GDM1 (cell line): ENCODE data around the gene TTC28.
"Not testable (repeated sequence)": the region's sequence is repeated elsewhere in the genome, so short reads cannot be mapped to it uniquely, and the experiment has no call there.

ENCODE experiments used
- DNase-seq: peaks from one replicate; lab custom pipeline; 2025; lab: John Stamatoyannopoulos, UW

TTC28 gene

DNA sequence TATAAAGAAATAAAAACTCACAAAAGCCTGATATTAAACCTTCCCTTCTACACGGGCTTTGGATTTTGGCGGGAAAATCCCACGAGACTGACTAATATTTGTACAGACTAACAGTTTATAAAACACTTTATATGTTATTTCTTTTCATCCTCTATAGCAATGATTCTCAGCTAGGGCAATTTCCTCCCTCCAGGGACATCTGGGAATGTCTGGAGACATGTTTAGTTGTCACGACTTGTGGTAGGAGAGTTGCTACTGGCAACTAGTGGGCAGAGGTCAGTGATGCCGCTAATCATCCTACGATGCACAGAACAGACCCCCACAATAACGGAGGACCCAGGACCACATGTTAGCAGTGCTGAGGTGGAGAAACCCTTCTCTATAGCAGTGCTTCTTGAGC is 455.8 kb downstream of the TTC28 start:
- no peak for DNase-seq

DNA sequence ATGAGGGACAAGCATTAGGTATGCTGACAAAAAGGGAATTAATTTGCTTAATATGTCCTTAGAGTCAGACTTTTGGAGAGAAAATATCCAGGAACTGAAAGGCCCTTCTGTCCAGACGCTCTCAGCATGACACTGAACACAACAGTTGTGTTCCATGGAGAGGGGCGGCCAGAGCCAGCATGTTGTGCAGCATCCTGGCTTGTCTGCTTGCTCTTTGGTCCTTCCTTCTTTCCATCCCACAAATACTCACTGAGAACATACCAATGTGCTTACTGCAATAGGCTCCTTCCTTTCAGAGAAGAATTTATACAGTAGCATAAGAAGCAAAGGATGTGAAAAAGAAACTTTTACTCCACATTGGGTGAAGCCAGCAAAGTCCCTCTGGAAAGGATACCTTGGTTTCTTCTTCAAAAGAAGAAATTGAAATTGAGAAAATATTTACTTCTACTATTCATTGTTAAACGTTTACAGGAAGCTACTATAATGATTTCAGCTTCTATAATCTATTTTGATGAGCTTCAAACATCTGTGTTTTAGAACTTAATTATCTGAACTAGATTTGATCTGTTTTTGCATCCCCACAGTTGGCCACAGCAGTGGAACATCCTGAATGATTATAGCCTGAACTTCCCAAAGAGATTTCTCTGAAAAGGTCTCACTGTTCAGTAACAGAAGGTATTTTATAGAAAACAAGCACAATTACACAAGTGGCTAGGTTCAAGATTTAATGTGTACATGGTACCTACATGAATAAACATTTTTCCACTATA is 456.5 kb downstream of the TTC28 start:
- DNase-seq: no peak

DNA sequence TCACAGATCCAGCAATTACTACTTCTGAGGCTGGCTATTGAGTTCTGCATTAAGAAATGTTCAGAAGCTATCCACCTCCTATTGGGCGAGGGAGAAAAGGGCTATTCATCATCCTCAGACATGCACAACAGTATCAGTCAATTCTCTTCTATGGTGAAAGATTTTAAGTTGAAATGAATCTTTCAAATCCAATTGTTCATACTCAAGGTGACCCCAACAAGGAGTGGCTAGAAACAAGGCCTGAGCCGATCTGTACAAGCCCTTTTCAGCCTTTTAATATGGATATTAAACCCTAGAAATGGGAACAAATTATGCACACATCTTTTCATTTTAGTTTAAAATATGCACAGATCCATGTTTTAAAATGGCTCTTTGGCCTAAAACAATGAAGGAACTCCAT is 457.1 kb downstream of the TTC28 start:
- no peak for DNase-seq

DNA sequence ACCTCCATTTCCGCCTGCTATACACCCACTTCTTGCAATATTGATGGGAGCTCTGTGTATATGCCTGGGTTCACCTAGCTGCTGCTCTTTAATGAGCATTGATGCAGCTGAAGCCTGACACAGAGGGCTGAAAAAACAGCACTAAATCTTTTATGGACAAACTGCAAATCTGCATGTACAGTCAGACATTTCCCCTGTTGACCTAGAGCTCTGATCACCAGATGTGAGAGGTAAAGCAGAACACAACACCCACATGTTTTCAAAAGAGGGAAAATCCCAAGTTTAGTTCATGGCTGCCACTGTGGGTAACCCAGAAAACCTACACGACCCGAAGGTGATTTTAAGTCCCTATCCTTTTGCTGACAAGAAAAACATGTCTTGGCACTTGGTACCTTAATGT is 457.6 kb downstream of the TTC28 start:
- DNase-seq: no peak

DNA sequence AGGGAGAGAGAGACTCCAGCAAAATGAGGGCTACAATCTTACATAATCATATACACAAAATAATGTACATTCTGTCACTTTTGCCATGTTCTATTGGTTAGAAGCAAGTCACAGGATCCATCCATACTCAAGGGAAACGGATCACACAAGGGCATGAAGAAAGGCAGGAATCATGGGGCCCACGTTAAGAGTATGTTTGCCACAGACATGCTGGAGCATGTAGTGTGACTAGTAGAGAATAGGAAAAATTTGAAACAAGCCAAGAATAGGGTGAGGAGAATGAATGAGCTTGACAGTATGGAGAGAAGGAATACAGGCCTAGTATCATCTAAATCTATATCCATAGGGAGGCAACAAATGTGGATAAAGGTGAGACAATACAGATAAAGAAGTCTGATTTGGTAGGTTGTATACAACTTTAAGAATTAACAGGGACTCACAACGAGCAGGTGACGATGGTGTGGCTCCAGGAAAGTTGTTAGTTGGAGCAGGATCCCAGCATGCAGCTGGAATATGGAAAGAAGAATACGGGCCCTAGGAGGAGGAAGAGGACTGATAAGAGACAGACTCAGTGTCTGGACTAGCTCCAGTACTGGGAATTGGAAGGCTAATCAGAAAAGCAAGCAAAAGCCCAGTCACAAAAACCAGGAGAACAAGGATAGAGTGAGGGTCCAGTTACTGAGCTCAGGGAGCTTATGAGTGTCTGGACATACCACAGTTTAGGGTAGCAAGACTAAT is 458.8 kb downstream of the TTC28 start:
- DNase-seq: no peak

DNA sequence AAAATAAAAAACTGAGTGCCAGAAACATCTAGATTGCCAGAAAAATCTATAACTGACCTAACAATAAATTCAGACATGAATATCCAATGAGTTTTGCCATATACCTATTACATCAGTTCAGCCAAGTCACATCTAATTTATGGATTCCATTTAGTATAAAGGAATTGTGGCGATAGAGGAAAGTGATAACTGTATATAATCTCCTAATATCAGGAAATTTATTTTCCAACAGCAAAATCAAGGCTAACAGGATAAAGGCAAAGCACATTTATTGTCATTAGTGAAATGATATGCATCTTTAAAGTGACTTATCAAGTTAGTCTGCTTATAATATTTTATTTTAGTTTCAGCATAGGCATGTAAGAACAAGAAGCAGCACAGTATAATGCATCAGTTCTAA is 462.4 kb downstream of the TTC28 start:
- no peak for DNase-seq

DNA sequence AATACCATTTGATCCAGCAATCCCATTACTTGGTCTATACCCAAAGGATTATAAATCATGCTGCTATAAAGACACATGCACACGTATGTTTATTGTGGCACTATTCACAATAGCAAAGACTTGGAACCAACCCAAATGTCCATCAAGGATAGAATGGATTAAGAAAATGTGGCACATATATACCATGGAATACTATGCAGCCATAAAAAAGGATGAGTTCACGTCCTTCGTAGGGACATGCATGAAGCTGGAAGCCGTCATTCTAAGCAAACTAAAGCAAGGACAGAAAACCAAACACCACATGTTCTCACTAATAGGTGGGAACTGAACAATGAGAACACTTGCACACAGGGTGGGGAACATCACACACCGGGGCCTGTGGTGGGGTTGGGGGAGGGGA is 464.9 kb downstream of the TTC28 start:
- DNase-seq: not testable (repeated sequence)

DNA sequence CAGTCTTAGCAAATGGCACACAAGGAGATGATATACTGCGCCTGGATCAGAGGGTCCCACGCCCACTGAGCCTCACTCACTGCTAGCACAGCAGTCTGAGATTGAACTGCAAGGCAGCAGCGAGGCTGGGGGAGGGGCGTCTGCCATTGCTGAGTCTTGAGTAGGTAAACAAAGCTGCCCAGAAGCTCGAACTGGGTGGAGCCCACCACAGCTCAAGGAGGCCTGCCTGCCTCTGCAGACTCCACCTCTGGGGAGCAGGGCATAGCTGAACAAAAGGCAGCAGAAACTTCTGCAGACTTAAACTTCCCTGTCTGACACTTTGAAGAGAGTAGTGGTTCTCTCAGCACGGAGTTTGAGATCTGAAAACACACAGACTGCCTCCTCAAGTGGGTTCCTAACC is 470.2 kb downstream of the TTC28 start:
- DNase-seq: not testable (repeated sequence)

DNA sequence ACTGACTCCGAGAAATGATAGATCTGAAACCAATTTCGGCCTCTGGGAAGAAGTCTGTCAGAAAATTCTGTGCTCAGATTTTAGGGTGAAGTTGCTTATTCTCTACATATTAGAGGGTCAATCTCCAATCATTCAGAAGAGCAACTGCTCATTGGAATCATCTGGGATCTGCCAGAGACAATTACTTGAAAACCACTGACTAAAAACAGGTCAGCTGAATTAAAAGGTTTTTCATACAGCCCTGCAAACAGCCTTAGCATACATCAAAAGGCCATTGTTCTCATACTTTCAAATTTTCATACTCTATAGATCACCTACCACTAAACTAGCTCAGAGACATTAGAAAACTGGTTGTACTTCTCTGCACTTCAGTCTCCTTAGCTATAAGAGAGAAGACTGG is 470.9 kb downstream of the TTC28 start:
- no peak for DNase-seq

DNA sequence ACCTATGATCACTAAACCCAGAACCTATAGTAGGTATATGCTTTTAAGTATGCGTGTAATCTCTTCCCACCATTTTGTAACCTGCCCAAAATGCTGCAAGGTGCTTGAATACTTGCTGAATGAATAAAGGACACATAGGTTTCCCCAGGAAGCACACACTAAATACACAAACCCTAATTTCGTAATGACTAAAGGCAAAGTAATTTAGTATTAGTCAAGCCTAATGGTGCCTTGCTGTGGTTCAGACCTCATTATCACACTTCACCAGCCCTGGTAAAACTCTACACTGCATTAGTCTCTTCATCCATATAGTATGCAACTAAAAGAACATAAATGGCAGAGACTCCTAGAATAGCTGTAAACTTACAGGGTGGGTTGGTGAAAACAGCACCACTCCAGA is 471.6 kb downstream of the TTC28 start:
- no peak for DNase-seq

DNA sequence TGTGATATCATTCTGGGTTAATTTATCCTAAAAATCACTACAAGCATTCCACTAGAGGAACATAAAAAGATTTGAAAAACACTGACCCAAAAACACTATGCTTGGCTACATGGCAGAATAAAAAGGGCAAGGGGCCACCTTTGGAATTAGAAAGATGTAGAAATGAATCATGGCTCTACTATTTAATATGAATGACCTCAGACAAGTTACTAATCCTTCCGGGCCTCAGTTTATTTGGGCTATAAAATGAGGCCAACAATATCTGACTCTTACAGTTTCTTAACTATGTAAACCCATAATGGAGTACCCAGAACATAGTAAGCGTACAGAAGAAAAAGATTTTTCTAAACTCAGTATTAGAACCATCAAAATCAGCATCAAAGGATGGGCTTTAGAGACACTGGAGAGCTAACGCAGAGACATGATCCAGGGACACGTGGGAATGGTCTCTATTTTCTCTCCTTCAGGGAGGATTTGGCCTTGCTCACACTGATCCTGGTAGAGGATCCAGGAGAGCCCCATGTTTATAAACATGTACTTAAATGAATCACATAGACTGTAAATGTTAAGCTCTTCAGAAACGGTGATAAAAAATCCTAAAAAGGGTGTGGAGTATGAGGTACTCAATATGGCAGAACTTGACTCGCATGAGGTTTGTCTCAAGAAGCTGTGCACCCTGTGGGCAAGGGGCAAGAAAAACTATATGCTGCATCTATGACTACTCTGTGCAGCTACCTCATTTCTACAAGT is 472.2 kb downstream of the TTC28 start:
- no peak for DNase-seq

DNA sequence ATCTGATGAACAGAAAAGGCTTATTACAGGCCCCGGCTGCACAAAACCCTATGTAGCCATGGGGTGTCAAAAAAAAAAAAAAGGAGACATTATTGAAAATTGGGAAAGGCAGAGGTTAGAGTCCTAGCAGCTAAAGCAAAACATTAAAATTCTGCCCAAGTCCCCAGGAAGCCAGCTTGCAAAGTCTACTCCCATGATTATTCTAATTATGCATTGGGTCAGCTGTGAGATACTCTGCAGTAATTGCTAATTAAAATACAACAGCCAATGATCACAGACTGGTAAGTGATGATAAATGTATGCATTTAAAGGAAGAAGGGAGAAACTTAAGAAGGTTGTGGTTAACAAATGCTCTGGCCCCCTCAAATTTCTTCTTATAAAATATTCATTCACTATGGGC is 473.7 kb downstream of the TTC28 start:
- no peak for DNase-seq

DNA sequence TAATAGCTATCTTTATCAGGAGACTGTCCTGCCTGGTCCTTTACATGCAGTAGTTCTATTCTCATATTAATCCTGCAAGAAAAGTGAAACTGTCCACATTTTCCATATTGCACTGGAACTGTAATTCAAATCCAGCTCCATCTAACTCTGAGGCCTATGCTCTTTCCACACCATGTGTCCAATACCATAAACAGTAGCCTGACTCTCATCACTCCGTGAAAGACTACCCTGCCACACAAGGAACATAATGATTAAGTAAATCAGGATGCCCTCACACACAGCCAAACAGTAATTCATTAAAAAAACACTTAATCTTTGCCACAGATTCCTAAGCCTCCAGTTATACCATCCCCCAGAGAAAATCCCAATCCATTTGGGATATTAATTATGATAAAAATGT is 475.3 kb downstream of the TTC28 start:
- DNase-seq: no peak

DNA sequence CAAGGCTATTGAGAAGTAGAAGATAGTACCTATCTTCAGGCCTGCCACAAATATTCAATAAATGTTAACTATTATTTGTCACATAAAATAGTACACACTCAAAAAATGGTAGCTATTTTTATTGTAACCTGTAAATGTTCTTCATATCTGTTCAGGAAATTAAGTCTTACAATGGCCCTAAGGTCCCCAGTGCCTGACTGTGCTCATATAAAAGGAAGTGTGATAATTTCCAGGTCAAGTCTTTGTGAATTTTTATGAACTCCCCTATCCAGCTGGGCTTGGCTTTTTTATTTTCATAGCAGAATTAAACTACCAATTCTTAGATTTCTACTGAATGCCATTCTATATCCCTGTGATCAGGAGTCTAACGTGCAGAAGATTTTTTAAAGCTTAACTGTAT is 476.4 kb downstream of the TTC28 start:
- no peak for DNase-seq

DNA sequence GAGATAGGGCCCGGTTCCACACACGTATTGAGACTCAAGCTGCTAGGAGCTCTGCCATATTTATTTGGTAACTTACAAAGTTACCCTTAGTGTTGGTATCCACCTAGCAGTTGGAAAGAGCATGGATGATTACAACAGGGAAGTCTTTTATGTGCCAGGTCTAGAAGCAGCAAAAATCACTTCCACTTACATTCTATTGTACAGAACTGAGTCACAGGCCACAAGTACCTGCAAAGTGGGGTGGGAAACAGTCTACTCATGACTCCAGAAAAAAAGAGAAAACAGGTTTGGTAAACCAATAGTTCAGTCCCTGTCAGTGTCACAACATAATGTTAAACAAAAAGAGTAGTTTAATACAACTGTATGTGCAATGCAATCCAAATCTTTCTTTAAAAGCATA is 480.9 kb downstream of the TTC28 start:
- no peak for DNase-seq

DNA sequence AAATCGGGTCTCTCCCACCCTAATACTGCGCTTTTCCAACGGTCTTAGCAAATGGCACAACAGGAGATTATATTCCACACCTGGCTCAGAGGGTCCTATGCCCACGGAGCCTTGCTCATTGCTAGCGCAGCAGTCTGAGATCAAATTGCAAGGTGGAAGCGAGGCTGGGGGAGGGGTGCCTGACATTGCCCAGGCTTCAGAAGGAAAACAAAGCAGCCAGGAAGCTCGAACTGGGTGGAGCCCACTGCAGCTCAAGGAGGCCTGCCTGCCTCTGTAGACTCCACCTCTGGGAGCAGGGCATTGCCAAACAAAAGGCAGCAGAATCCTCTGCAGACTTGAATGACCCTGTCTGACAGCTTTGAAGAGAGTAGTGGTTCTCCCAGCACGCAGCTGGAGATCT is 488.1 kb downstream of the TTC28 start:
- DNase-seq: not testable (repeated sequence)

DNA sequence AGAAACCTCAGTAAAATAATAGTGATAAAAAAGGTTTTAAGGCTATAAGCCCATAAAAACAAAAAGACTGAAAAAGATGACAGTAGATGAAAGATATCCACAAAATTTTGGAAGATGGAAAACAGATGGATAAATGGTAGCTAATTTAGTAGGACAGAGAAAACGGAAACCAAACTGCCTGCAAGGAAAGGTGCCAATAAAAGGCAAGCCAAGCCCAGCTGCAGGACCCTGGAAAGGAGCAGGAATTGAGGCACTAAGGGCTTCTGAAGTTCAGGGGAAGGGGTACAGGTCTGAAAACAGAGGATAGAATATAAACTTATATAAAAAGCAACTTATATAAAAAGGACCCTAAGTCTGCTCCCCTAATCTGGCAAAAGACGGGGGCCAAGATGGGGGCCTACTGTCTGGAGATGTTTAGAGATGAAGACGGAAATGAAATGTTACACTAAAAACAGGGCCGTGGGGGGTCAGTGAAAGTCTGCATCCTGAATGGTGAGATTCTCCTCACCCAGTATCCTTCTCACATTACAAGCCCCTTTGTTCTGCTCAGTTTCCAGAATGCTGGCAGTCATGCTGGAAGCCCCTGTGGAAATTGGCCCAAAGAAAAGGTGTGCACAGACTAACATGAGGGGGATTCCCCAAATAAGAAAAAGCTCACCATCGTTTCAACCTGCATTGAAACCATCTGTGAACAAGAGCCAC is 491.3 kb downstream of the TTC28 start:
- no peak for DNase-seq

DNA sequence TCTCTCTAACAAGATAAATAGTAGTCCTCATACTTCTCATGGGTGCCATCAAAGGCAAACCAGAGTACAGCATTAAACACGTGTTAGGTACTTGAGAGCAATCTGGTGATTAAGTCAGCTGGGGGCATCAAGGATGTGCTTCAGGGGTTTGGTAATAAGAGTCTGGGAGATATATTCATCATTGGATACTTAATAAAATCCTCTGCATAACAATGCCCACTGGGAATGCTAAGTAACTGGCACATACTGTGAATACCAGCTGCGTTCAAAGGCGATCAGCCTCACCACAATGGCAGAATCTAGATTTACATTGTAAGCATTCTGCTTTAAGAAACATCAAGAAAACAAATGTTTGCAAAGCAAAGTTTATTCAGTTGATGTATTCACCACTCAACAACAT is 492.0 kb downstream of the TTC28 start:
- DNase-seq: no peak

DNA sequence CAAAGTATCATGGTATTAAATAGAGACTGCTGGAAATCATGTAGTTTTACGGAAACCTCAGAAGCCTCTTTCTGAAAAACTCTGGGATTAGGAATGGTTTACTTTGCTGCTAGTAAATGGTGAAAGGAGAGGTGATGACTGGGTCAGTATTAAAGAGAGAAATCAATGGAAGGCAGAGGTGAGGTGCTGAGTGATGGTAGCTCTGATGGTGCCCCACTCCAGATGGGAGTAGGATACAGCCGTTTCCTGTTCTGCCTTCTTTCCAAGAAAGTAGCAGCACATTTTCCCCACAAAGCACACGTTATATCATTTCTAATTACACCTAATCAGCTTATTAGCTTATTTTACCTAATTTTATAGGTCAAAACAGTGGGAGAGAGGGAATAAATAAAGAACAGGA is 493.0 kb downstream of the TTC28 start:
- DNase-seq: no peak

DNA sequence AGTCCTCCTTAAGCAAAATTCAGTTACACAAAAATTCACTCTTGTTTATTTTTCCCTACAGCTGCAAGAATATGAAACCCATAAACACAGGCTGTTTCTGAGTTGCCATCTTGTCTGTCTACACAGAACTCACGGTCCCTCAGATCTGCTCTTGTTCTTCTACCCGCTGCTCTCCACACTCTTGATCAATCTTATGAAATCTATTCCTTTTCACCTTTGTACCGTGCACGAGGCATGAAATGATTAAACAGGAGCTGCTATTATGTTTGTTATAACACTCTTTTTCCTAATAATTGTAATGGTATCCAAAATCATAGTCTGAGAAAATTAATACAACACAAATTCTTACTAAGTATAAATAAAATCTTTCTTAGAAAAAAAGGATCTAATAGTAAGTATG is 494.5 kb downstream of the TTC28 start:
- no peak for DNase-seq

DNA sequence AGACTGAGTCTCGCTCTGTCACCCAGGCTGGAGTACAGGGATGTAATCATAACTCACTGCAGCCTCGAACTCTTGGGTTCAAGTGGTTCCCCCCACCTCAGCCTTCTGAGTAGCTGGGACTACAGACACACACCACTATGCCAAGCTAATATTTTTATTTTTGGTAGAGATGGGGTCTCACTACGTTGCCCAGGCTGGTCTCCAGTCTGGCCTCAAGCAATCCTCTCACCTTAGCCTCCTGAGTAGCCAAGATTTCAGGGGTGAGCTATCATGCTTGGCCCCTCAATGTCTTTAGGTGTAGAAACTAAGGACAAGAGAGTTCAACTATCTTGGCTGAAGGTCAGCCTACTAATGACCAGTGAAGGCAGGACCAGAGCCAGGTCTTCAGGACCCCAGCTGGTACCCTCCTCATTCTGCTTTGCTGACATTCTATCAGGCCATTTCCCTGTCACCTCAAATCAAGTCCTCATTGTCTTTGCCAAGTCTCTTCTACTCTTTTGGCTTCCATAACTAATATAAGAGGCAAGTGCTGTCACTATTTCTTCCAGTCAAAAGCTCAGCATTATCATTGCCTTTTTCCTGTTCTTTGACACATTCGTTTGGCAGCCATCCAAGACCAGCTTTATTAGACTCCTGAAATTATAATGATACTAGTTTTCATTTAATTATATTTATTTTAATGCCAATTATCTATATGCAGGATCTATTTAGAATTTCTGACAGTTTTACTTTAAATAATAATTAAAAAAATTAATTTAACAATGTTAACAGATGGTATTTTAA is 496.4 kb downstream of the TTC28 start:
- DNase-seq: no peak
